WI38 (cell line): Measurements from ENCODE around the gene EIF2B4.
"Not testable (repeated sequence)": the region's sequence is repeated elsewhere in the genome, so short reads cannot be mapped to it uniquely, and the experiment has no call there.

ENCODE experiments used
- H3K4me3 ChIP-seq: 2 replicates; pipeline ENCODE4 v1.5.1; 2011; ENCODE audit warnings: low read depth, mild to moderate bottlenecking, control low read depth, low read length
- TF ChIP-seq, protein P1 (sequence below): IDR thresholded peaks from 2 replicates; pipeline ENCODE4 v1.5.1; 2012; ENCODE audit warnings: low read depth, mild to moderate bottlenecking, control low read depth, low read length

EIF2B4 gene

DNA sequence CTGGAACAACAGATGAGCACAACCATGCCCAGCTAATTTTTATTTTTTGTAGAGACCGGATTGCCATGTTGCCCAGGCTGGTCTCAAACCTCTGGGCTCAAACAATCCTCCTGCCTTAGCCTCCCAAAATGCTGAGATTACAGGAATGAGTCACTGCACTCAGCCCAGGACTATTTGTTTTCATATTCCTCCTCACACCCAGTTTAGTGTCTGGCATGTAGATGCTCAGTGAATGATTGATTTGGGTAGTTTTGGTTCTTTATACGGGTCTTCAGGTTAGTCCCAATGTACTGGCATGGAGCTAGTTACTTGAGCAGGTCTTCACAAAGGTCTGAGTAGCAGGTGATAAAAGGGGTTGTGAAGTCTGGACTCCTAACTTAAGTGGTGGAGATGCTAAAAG is 6.2 kb downstream of the EIF2B4 start:
- TF ChIP-seq, protein P1, sequence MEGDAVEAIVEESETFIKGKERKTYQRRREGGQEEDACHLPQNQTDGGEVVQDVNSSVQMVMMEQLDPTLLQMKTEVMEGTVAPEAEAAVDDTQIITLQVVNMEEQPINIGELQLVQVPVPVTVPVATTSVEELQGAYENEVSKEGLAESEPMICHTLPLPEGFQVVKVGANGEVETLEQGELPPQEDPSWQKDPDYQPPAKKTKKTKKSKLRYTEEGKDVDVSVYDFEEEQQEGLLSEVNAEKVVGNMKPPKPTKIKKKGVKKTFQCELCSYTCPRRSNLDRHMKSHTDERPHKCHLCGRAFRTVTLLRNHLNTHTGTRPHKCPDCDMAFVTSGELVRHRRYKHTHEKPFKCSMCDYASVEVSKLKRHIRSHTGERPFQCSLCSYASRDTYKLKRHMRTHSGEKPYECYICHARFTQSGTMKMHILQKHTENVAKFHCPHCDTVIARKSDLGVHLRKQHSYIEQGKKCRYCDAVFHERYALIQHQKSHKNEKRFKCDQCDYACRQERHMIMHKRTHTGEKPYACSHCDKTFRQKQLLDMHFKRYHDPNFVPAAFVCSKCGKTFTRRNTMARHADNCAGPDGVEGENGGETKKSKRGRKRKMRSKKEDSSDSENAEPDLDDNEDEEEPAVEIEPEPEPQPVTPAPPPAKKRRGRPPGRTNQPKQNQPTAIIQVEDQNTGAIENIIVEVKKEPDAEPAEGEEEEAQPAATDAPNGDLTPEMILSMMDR = no peak
- H3K4me3 ChIP-seq = no peak overlapping the region

DNA sequence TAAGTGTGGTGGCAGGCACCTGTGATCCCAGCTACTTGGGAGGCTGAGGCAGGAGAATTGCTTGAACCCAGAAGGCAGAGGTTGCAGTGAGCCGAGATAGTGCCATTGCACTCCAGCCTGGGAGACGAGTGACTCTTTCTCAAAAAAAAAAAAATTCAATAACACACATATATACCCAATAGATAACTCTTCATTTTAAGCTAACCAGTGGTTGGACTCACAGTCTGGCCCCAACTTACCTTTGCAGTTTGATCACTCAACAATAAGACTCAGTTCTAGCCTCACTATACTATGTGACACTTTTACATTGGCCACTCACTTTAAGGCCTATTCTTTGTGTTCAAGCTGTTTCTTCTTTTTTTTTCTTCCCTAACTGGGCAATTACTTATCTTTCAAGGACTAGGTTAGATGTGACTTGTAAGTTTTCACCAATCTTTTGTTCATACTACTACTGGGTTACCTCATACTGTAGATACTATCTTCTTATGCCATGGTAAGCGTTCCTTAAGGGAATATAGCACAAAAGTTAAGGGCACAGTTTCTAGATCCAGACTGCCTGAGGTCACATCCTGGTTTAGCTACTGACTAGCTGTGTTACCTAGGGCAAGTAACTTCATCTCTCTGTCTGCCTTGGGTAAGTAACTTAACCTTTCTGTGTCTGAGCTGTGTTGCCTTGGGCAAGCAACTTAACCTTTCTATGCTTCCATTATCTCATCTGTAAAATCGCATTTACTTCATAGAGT is 7.3 kb downstream of the EIF2B4 start:
- H3K4me3 ChIP-seq = no peak overlapping the region
- TF ChIP-seq, protein P1 = no peak

DNA sequence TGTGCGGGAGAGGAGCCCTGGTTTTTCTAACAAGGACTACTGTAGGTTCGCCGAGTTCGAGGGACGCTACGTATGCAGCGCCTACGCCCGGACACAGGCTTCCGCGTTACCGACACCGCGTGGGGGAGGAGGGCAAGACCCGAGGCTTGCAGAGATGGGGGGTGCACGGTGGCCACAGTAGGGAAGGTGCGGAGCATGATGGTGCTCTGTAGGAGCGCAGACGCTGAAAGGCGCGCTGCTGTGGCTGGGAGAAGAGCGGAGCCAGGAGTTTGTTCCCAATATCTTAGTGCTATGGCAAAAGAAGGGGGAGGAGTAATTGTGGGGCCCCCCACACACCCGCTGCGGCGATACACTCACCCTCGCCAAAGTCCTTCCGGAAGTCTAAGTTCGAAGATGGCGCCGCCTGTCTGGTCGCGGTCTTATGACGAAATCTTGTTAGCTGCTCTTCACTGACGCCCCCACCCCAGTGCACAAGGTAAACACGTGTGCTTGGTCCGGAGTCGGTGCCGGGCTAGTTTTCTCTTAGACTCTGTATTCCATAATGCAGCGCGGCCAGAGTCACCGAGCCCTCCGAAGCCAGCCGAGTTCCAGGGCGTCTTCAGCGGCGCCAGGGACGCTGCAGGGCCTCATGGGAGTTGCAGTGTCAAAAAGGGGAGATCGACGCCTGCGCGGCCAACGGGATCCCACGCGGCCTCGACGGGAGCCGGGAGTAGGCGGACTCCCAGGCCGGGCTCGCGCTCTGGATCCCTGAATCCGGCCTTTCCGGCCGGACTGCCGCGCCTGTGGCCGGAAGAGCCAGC is 13.6 kb downstream of the EIF2B4 start, which contains the start of gene GTF3C2:
Gene GTF3C2 (minus strand): TSS at position 383 of the 800 bp plus-strand sequence. CDS start 13,210 bp downstream, outside the sequence.
- TF ChIP-seq, protein P1 = no peak
- peak within 1 kb of the TSS; percentile 82 for H3K4me3 ChIP-seq

DNA sequence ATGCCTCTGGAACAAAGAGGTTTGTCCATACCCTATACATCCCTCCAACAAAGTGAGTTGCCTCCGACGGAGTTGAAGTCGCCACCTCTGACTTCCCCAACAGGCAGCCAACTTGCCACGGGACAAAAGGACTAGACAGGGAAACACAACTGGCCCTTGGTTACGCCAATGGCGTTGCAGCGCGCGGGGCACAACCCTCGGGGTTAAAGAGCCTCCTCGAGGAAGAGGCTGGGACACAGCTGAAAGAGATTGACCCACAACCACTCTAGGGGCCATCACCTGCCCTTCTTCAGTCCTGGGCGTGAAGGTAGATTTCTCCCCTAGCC is 14.1 kb downstream of the EIF2B4 start:
- peak overlapping the region; percentile 82 for H3K4me3 ChIP-seq
- TF ChIP-seq, protein P1 = no peak

DNA sequence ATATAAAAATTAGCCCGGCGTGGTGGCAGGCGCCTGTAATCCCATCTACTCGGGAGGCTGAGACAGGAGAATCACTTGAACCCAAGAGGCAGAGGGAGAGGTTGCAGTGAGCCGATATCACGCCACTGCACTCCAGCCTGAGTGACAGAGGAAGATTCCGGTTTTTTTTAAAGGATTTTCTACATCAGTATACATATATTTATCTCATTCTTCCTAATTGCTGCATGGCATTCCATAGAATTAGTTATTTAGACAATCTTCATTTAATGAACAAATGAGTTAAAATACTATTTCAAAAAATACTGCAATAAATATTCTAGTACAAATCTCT is 15.6 kb downstream of the EIF2B4 start:
- no peak overlapping the region for H3K4me3 ChIP-seq
- TF ChIP-seq, protein P1 = no peak

DNA sequence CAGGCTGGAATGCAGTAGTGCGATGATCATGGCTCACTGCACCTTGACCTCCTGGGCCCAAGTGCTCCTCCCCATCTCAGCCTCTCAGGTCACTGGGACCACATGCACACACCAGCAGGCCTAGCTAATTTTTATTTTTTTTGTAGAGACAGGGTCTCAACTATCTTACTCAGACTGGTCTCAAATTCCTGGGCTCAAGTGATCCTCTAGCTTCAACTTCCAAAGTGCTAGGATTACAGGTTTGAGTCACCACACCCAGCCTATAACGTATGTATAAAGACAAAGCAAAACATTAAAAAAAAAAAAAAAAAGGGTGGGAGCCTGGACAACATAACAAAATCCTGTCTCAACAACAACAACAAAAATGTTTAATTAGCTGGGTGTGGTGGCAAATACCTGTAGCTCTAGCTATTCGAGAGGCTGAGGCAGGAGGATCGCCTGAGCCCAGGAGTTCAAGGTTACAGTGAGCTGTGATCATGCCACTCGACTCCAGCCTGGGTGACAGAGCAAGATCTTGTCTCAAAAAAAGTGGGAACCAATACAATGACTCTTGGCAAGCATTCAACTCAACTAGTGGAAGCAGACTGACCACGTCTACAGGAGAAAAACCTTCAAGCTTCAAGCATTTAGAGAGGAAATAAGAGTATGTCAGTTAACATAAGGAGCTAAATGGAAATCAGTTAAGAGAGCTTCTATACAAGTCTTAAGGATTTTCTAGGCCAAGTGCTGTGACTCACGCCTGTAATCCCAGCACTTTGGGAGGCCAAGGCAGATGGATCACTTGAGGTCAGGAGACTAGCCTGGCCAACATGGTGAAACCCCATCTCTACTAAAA is 16.2 kb downstream of the EIF2B4 start:
- TF ChIP-seq, protein P1 = no peak
- H3K4me3 ChIP-seq = no peak overlapping the region

DNA sequence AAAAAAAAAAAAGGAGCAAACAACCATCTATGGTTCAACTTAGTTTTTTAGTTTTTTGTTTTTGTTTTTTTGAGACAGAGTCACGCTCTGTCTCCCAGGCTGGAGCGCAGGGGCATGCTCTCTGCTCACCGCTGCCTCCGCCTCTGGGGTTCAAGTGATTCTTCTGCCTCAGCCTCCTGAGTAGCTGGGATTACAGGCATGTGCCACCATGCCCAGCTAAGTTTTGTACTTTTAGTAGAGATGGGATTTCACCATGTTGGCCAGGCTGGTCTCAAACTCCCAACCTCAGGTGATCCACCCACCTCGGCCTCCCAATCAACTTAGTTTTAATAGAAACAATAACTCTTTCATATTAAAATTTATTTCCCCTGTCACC is 16.8 kb downstream of the EIF2B4 start:
- not testable (repeated sequence) for H3K4me3 ChIP-seq
